HG03196 (cell line): ENCODE measurements around the gene TAGLN.

Experiments used
- ATAC-seq: cut with Tn5 transposase; IDR thresholded peaks from one replicate; pipeline ENCODE4 v1.9.1; 2021; ENCODE audit not compliant: unreplicated experiment

The TAGLN gene

DNA sequence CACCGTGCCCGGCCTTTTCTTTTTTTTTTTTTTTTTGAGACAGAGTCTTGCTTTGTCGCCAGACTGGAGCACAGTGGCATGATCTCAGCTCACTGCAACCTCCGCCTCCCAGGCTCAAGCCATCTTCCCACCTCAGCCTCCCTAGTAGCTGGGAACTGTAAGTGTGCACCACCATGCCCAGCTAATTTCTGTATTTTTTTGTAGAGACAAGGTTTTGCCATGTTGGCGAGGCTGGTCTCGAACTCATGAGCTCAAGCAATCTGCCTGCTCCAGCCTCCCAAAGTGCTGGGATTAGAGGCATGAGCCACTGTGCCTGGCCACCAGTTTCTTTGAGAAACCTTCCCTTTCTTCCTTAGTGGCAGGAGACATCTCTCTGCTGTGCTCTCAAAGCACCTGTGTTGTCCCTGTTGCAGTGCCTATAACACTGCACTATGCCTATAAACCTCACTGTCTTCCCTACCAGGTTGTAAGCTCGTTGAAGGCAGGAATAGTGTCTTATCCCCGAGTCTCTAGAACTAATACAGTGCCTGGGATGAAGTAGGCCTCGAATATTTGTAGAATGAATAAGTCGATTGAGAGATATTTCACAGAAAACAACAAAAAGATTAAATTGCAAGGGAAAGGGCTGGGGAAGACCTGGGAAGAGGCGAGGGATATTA, 13.7 kb downstream of the TAGLN start:
- ATAC-seq = no peak

DNA sequence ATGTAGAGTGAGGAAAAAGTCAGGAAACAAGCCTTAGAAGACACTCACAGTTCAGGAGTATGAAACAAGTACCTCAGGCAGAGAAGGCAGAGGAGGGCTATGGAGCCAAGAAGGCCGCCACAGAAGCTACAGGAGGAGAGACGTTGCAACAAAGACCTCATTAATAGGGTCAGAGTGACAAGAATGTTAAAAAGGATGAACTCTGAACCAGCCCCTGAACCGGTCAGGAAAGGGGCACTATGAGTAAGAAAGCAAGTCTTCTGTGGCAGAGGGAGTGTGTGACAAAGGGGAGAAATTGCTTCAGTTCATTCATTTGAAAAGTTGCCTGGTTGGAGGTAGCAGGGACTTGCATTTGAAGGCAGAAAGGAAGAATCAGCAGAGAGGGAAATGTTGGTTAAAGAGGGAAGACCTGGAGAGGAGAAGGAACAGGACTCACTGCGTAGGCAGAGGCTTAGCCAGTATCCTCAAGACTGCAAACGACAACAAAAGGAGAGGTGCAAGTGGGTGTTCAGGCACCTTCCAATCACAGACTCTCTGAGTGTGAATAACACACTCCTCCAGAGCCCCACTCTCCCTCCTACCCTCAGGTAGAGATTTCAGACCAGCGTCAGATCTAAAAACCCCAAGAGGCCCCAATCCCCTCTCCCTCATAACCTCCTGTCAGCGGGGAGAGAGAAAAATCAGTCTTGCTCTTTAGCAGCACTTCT, 15.4 kb downstream of the TAGLN start:
- no peak for ATAC-seq

DNA sequence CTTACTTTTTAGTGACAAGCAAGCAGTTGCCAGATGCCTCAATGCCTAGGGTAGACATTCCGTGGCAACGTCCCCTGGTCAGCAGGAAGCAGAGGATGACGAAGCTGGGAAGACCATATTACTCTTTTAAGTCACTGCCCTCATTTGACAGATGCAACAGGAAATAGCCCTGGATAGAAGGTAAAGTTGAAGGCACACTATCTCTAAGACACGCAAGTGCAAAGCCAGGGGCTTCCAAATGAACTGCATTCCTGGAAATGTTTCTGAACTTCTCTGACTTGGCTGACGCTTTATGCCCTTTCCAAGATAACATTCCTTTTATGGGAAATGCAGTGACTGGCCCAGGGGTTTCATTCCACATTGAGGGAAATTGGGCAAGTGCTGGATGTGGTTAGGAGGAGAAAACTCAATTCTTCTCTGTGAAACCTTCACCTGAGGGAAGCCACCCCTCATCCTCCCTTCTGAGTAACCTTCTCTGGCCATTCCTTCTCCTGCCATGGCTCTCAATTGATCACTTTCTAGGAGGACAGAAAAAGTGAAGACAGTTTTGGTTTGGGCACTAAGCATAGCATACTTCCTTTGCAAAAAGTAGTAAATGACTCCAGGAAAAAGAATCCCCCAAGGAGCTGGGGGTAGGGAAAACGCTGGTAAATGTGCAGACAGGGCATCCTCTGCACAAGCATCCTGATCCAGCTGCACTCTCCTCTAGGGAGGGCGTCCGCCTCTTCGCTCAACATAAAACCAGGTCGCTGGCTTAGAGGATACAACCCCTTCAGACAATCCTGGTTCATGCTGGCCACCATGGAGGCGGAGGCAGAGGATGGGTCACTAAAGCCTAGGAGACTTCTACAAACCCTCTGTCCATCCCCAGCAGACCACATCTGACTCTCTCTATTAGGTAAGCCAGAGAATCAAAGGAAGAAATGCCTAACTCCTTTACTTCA, 18.2 kb downstream of the TAGLN start:
- no peak for ATAC-seq

DNA sequence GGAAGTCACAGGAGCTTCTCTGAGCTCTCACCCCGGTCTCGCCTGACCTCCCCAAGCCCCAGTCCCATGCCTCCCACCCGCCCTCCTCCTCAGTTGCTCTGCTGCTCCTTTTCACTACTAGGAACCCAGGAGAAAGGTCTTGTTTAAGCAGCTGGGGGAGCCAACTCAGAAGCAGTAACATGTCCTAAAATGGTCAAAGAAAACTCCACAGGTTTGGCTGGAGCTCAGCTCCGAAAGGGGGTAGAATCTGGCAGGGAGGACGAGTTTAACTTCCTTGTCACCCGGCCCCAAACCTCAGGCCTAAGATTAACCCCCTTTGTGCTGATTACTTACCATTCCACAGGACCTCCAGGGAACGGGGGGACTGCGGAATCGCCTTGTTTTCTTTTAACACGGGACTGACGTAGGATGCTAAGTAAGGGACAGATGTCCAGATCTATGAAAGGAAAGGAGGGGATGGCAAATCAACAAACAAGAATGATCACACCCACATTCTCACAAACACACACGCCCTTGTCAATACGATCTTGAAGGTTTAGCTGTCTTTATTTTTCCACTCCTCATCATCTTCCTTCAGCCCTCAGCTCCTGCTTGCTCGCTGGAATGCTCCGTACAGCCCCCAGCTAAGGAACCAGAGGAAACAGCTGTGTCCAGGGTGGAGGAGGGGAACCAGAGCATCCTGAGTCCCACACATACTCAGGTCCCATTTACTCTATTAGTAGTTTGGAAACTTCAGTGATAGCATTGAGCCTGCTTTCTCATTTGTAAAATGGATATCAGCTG, 19.2 kb downstream of the TAGLN start:
- no peak for ATAC-seq

DNA sequence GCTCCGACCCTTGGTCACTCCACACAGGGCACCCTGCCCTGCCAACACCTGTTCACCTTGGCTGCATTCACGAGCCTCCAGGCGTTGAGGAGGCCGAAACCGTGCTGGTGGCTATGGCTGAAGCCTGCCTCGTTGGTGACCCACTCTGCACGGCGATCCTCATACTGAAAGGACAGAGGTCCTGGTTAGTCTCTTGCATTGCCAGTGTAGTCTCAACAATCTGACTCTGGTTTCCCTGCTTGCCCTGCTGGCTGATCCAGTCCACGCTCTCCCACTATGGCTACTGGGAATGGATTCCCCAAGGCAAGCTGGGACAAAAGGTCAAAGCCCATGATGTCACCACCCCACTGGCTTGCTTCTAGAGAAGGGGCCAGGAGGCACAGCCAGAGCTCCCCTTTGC, 19.8 kb downstream of the TAGLN start:
- ATAC-seq = no peak

DNA sequence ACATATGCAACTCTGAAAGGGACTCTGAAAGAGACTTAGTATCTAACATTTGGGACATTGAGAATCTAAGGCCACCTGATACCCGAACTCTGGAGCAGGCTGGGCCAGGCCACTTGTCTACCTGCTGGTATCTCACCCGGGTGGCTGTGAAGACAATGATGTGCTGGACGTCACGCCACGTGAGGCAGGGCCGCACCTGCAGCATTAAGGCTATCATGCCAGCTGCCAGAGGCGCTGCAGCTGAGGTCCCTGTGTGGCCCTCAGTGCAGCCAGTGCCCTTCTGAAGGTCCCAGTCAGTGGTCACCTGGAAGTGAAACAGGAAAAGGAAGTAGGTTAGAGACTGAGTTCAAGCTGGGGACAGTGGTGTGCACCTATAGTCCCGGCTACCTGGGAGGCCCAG, 20.3 kb downstream of the TAGLN start:
- no peak for ATAC-seq

DNA sequence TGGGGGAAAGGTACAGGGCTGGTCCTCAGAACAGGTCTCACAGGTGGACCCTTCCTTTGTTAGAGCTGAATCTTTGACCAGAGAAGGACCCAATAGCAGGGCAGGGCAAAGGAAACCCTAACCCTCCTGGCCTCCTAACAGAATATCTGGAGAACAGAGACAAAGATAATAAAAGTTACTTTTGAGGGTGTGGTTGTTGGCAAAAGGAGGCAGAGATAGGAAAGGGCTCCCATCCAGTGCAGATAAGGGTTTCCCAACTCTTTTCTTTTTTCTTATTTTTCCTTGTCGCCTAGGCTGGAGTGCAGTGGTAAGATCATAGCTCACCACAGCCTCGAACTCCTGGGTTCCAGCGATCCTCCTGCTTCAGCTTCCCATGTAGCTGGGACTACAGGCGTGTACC, 20.8 kb downstream of the TAGLN start:
- no peak for ATAC-seq

DNA sequence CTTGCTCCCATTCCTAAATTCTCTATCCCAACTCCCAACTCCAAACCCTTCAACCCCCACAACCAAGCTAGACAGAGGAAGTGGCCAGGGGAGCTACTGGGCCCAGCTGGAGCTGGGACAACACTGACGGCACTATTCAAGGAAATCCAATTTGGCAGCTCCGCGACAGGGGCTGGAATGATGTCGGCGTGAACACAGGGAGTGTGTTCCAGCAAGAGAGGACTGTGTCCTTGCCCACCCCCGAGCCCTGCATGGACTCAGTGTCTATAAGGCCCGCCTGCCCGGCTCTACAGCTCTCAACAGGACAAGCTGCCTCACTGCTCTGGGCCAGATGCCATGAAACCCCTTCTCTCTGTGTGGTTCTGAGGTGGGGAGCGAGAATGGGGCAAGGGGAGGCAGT, 21.4 kb downstream of the TAGLN start:
- ATAC-seq = no peak

DNA sequence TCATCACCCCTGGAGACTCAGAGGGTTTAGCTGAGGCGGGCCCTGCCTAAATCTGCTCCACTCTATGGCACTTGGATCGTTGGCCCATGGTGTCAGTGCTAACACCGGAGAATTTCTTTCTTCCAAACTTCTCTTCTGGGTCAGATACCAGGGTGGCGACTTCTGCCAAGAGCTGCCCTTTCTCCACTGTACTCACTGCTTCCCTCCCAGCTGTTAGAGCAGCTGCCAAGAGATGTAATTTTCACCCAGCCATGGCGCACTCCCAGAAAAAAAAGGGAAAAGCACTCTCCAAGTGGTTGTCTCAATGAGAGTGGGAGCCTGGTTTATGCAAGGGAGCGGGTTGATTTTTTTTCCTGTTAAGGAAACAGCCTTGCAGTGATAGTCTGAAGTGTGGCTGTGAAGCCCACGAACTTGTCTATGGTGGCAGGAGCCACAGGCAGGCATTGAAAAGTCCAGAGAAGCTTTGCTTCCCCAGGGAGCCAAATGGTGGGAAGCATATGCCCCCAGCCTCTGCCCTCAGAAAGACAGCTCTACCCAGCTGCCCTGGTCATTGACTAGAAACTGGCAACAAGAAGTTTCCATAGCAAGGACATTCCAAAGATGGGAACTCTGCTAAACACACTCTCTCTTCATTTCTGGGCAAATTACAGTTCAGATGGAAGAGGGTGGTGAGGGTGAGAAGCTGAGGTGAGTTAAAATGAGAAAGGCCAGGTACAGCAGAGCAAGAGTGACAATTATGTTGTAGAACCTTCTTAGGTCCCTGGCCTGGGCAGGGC, 22.0 kb downstream of the TAGLN start:
- ATAC-seq = no peak

DNA sequence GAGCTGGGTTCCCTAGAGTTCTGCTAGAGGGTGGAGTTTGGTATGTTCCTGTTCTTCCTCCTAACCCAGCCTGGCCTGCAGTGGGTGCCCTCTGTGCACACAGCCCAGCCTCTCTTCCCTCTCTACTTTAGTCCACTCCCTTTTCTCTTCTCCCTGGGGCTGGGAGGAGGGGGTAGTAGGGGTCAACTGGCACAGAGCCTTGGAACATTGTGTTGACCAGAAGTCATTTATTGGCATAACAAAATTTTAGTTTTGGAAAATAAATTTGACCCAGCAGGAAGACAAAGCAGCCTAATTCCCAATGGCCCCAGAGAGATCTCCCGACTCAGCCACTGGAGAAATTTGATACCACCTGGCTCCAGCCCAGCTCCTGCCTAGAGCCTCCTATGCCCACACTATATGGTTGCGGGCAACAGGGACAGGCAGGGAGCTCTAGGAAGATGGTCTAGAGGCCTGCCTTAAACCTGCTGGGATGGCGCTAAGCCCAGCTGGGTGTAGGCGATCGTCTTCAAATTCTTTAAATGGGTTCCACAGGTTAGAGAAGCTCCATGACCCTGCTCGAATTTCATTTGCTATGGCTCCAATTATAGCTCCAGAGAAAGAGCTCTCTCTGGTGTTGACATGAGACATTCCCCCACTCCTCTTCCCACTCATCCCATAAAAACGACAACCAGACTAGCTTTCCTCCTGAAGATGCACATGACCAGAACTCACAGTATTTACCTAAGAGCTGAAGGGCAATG, 22.8 kb downstream of the TAGLN start:
- no peak for ATAC-seq

DNA sequence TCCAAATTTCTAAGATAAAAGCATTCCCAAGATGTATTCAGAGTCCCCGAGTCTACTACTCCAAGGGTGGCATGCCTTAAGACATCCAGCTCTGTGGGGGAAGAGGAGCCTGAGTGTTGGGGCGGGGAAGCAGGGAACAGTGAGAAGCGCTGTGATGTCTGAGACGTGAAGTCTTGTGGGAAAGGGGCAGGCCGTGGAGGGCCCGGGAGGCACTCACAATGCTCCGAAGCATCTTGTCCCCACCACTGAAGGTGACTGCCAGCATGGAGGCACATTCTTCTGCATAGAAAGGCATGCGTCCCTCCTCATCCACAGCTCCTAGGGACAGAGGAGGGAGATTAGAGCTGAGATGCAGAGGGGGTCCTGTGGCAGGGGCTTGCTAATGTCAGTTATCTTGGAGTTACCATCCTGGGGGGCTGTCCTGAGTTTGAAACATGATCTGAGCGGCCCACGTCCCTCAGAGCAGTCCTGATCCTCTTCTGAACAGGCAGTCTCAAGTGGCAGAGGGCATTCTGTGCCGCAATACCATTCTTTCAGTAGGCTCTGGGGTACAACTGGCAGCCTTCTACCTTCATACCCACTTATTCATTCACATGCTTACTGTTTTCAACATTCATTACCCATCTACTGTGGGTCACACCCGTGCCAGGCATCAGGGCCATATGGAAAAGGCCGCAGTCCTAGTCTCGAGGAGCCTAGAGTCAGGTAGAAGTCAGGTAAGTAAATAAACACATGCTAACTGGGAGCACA, 24.0 kb downstream of the TAGLN start:
- no peak for ATAC-seq

DNA sequence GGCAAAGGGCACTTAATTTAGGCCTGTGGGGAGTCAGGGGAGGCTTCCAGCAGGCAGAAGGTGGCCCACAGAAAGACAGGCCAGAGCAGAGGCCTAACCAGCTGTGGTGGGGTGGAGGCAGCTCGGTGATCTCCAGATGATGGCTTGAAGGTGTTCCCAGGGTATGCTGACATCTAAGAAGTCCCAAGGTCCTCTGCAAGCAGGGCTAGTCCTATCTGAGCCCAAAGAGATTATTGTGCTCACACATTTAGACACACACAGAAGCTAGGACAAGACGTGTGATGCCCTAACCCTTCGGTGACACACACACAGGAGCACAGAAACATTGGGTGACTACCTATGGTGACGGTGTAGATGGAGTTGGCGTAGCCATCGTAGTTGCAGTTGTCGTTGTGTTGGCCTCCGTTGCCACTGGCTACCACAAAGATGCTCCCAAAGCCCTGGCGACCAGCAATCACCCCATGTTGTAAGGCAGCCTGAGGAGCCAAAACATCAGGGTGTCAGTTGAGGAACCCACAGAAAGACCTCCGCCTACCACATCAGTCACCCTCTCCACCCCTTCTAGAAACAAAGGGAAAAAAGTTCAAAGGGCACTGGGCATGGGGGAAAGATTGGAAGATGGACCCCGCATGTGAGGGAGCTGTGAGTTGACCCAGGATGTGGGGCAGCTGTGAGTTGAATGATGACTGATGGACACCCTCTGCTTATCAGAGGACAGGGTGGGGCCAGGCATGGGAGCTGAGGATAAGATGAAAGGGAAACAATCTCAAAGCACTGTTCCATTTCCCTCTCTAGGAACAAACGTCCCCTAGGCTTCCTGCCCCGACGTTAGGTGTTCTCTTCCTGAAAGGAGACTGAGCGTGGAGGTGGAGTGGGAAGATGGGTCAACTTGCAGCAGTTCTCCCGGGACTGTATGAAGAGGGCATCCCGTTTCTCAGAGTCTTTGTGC, 24.8 kb downstream of the TAGLN start:
- no peak for ATAC-seq

DNA sequence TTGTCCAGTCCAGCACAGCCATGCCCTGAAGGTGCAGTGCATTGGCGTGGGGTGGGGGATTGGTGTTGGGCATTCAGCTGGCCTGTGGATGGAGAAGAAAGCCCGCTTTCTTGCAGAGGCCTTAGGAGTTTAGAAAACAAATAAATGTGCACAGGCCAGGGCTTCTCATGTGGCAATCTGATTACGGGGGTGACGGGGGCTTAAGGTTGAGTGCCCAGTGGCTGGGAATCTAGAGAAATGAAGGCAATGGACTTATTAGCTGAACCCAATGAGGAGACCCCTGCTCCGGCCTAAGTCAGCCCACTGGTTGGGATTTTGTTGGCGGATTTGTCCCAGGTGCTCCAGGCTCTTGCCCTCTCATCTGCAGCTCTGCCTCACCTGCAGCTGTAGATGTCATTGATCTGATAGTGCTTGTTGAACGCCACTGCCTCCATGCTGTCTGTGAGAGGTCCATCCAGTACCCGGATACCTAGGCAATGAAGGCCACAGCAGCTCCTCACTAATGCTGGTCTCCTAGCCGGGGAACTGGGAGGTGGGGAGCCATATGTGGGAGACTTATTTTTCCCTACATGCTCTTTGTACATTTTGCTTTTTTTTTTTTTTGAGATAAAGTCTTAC, 26.5 kb downstream of the TAGLN start:
- no peak for ATAC-seq

DNA sequence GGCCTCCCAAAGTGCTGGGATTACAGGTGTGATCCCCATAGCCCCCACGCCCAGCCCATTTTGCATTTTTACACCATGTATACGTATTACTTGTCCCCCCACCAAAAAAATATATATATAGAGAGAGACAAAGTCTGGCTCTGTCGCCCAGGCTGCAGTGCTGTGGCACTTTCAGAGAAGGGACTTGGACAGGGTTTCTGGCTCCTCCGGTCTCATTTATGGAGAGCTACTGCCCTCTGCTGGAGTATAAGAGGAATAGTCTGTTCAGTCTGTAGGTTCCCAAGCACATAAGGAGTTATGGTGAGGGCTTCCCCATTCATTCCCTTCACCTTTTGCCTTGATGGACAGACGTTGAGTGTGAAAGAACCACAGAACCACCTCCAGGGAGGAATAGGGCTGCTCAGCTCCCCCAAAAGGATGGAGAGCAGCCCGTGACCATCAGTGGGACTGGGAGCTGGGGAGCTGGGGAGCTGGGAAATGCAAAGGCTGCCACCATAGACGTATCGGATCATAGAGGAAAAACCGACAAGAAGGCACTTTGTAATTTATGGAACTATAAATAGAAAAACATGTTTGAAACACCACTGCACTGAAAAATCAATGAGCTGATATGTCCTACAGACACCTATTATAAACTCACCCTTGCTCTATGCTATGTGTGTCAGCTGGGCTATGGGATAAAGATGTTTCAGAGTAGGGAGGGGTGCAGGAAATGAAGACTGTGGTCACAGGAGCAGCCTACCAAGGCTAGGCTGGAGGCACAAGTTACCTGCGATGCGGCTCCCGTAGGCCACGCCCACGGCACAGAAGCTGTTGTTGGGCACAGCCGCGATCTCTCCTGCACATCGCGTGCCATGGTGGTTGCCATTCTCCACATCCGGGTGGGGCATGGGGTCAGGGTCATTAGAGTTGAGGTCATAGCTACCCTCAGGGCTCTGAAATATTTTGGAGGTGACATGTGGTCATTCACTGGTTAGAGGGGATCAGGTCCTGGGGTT, 27.5 kb downstream of the TAGLN start:
- no peak for ATAC-seq

DNA sequence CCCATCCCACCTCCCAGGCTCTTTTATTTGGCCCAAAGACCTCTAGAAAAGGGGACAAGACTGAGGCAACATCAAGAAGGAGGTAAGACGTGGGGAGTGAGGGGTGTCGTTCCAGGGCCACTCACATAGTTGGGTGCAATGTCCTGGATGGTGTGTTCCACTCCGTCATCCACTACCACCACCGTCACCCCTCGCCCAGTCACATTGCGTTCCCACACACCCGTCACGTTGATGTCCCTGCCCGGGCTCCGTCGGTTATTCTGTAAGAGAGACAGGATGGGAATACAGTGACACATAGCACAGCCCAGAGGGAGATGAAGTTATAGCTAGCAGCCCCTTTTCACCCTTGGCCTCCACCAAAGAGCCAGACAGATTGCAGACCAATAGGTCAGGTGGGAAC, 28.9 kb downstream of the TAGLN start:
- no peak for ATAC-seq

DNA sequence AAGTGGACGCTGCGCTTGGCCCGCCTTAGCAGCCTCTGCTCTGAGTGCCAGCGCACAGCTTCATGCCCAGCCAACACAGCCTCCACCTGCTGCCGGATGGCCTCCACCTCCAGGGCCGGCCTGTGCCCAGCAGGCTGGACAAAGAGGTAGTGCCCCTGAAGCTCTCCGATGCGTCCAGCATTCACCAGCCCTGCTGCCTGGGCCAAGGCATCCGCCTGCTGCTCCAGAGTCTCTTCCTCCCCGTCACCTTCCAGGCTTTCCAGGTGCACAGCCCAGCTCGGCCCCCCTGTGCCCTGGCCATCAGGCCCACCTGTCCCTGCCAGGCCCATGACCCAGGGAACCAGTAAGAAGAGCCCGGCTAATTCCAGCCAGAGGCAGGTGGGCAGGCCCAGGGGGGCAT, 30.2 kb downstream of the TAGLN start:
- no peak for ATAC-seq
